AG09319 (cell line): ENCODE results near the gene NDE1.
A peak's percentile ranks its signal among the peaks of the same experiment; 100 is the strongest.
"Not testable (repeated sequence)": the region's sequence is repeated elsewhere in the genome, so short reads cannot be mapped to it uniquely, and the experiment has no call there.

Source experiments
- DNase-seq: peaks from one replicate; pipeline ENCODE4 v3.0.0-alpha.2; 2010; ENCODE audit warnings: low read depth; ENCODE audit errors: extremely low read depth
- TF ChIP-seq, protein P1 (sequence below): IDR thresholded peaks from 2 replicates; pipeline ENCODE4 v1.5.1; 2011; ENCODE audit warnings: low read depth, mild to moderate bottlenecking, inconsistent platforms, low read length, moderate library complexity

NDE1 gene

DNA sequence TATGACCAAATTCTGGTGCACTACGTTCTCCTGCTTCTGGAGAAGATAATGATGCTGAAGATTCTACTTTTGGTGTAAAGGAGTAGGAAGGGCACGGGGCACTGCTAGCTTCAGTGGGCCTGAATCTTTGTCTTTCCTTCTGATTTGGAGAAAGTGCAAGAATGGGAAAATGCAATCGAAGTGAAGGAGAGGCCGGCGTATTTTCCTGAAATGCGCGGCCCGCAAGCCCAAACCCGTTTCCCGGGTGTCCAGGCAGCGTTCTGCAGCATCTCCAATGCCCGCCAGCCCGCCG, 372 bp upstream of the NDE1 start:
- TF ChIP-seq, protein P1, sequence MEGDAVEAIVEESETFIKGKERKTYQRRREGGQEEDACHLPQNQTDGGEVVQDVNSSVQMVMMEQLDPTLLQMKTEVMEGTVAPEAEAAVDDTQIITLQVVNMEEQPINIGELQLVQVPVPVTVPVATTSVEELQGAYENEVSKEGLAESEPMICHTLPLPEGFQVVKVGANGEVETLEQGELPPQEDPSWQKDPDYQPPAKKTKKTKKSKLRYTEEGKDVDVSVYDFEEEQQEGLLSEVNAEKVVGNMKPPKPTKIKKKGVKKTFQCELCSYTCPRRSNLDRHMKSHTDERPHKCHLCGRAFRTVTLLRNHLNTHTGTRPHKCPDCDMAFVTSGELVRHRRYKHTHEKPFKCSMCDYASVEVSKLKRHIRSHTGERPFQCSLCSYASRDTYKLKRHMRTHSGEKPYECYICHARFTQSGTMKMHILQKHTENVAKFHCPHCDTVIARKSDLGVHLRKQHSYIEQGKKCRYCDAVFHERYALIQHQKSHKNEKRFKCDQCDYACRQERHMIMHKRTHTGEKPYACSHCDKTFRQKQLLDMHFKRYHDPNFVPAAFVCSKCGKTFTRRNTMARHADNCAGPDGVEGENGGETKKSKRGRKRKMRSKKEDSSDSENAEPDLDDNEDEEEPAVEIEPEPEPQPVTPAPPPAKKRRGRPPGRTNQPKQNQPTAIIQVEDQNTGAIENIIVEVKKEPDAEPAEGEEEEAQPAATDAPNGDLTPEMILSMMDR: no peak
- no peak for DNase-seq

DNA sequence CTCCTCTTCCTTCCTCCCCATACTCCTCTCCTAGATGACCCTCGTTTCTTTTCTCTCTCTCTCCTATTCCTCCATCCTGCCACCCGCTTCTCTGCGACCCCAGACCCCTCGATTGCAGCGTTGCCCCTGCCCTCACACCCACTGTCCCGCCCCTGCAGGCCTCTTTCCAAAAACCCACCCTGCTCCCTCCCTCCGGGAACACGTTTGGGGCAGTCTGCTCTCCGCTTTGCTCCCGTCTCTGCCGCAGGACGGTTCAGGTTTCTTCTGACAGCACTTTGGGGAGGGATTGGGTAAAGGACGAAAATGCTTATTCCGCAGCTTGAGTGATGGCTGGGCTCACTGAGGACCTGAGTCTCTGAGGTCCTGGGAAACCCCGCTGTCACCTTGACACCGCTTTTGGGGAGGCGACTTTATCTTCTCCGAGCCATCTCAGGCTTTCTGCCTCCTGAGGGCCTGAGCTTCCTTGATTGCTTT, 690 bp downstream of the NDE1 start:
- TF ChIP-seq, protein P1: no peak
- DNase-seq: no peak

DNA sequence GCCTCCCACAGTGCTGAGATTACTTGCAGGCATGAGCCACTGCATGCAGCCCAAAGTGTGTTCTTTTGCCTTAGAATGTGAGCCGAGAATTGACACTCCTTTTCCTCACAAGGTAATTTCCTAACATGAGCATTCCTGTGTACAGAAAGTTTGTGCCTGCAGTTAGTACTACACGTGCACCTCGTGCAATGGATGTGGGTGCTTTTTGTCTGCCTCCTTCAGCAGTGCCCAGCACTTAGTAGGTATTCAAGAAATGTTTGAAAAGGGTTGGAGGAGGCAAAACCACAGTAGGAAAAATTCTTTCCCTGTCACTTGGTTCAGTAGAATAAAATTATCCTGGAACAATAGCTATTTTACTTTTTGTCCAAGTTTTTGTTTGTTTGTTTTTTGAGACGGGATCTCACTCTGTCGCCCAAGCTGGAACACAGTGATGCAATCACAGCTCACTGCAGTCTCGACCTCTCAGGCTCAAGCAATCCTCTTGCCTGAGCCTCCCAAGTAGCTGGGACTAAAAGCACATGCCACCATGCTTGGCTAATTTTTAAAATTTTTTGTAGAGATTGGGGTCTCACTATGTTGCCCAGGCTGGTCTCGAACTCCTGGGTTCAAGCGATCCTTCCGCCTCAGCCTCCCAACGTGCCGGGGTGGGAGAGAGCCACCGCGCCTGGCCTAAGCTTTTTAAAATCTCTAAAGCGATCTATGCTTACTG, 2.4 kb downstream of the NDE1 start:
- TF ChIP-seq, protein P1: no peak
- DNase-seq: no peak

DNA sequence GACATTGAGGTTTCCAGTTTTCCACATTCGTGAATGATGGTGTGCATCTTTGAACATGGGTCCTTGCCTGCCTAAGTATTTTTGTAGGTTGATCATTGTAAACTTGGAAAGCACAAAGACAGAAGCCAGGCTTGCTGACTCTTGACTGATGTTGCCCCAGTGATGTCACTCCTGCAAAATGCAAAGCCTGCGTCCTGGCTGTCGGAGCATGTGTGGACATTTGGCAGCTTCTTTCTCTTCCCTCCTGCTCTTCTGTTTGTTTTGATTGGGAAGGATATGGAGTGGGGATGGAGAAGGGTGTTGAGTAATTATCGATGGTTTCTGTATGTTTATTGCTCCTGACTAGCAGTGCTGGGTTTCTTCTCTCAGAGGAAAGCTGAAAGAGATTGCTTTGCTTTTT, 3.2 kb downstream of the NDE1 start:
- TF ChIP-seq, protein P1: no peak

GRCh38 chr16:15654591-15654990, 4.5 kb downstream of the NDE1 start:
- DNase-seq: no peak
- TF ChIP-seq, protein P1: no peak

More for the DNA sequence above, 3.2 kb downstream of the NDE1 start:
- peak; percentile 64 for DNase-seq

- DNase-seq: not testable (repeated sequence)
Measured at GRCh38 chr16:15655561-15655960, 5.5 kb downstream of the NDE1 start.

GRCh38 chr16:15658149-15658548, 8.1 kb downstream of the NDE1 start:
- DNase-seq: no peak
- TF ChIP-seq, protein P1: no peak

GRCh38 chr16:15658556-15658955, 8.5 kb downstream of the NDE1 start:
- no peak for DNase-seq
- TF ChIP-seq, protein P1: no peak
